GM21723 (cell line): Measurements from ENCODE around the gene ASF1B.
"Not testable (repeated sequence)": the region's sequence is repeated elsewhere in the genome, so short reads cannot be mapped to it uniquely, and the experiment has no call there.

Experiments used
- ATAC-seq: cut with Tn5 transposase; IDR thresholded peaks from one replicate; pipeline ENCODE4 v1.9.1; 2021; ENCODE audit warnings: mild to moderate bottlenecking, moderate library complexity; ENCODE audit not compliant: unreplicated experiment

The ASF1B gene

GRCh38 chr19:14160017-14160703 is 23.8 kb upstream of the ASF1B start:
- no peak for ATAC-seq

DNA sequence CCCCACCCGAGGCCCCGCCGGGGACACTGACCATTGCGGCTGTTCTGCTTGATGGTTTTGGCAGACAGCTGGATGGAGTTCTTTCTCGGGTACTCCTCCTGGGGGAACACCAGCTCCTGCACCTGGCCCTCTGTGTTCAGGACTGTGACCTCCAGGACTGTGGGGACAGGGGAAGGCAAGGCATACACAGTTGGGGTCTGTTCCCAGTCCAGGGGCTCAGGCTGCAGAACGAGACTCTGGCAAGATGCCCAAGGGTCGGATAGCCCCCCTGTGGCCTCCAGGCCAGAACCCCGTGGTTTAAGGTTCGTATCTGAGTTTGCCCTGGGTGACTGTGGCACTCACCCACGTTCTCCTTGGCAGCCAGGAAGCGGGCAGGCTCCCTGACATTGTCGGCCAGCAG is 22.7 kb upstream of the ASF1B start:
- no peak for ATAC-seq

GRCh38 chr19:14158276-14159023 is 22.1 kb upstream of the ASF1B start:
- ATAC-seq: no peak

GRCh38 chr19:14156971-14157717 is 20.8 kb upstream of the ASF1B start:
- ATAC-seq: no peak

- ATAC-seq: no peak
These were observed 19.7 kb upstream of the ASF1B start for GRCh38 chr19:14156122-14156521.

DNA sequence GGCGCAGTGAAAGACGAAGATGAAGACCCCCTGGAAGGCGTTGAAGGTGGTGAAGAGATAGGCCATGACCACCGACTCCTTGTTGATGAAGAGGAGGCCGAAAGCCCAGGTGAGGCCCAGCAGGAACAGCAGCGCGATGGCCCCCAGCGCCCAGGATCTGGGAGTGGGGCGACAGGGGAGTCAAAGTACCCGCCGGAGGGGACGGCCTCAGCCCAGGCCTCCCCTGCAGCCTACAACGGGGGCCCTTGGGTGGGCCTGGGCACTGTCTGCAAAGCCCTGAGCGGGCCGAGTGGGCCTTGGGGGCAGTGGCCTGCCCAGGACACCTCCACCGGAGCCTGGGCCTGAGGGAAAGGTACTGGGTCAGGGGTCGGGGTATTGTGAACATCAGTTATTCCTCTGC is 19.0 kb upstream of the ASF1B start:
- ATAC-seq: no peak

DNA sequence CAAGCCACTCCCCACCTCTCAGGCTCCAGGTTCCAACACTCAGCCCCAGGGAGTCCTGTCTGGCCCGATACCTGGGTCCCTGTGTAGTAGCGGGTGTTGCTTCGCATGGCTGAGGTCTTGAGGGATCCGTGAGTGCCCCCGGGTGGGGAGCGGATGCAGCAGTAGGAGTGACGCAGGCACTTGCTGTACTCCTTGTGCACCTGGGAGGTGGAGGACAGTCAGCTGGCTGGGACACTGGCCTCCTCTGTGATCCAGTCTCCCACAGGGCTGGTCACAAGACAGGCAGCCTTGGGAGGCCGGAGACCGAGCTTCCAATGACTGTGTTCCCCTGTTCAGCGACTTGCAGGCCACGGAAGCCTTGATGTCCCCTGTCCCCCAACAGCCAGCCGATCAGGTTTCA is 16.3 kb upstream of the ASF1B start:
- ATAC-seq: no peak

GRCh38 chr19:14150770-14151661 is 14.6 kb upstream of the ASF1B start:
- no peak for ATAC-seq

DNA sequence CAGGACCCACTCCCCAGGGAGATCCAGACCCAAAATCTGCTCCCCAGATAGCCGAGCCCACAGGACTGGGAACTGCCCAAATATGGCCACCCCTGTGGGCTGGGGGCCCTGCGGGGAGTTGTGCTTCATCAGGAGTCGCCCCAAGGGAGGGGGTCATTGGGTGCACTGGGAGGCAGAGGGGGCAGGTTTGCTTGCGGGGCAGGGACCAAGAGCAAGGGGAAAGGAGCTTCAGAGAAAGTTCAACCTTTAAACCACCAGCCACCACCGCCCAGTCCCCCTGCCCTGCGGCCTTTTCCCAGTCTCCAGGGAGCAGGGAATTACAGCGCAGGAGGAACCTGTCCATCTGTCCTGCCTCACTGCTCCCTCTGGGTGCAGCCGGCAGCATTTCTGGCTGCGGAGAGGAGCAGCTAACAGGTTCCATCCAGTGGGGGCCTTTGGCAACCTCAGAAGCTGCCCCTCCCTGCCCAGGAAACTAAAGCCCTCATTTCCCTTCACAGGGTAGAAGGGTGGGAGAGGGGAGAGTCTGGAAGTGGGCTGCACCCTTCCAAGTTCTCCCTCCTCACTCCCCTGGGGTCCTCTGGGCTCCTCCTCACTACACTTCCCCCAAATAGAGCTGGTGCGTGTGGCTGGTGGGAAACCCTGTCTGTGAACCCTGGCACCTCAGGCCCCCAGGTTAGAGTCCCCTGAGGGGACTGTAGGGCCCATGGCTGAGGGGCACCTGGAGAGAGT is 13.8 kb upstream of the ASF1B start:
- no peak for ATAC-seq

GRCh38 chr19:14149509-14149994 is 13.2 kb upstream of the ASF1B start:
- no peak for ATAC-seq

DNA sequence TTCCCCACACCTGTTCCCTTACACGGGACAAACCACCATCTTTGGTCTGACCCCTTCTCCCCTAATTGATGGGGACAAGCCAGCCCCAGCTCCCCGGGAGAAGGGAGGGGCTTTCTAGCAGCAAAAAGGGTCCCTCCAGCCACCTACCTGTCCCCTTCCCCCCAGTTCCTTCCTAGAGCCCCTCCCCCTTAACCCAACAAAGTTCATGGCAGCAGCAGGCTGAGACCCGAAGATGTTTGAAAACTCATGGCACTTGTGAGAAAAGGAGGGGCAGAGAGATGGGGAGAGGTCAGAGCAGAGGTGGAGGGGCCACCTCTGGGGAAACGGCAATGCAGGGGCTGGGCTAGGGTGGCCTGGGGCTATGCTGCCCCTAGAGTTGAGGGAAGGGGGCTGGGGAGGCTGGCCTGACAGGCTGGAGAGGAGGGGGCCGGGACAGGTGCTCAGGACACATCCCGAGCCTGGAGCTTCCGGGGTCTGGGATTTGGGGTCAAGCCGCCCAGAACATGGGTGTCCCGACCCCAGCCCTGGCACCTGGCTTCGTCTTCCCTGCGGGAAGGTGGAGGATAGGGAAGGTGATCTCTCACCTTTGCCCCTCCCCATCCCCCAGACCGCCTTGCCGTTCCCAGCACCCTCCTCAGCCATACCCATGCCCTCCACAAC is 12.5 kb upstream of the ASF1B start:
- ATAC-seq: no peak

GRCh38 chr19:14147797-14148605 is 11.6 kb upstream of the ASF1B start:
- no peak for ATAC-seq

GRCh38 chr19:14146789-14147216 is 10.4 kb upstream of the ASF1B start:
- ATAC-seq: no peak

DNA sequence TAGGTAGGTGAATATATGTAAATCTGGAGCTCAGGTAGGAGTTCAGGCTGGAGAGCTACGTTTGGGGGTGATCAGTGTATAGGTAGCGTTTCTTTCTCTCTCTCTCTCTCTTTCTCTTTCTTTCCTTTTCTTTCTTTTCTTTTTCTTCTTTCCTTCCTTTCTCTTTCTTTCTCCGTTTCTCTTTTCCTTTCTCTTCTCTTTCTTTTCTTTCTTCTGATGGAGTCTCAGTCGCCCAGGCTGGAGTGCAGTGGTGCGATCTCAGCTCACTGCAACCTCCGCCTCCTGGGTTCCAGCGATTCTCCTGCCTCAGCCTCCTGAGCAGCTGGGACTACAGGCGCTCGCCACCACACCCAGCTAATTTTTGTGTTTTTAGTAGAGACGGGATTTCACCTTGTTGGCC is 9.8 kb upstream of the ASF1B start:
- not testable (repeated sequence) for ATAC-seq

- ATAC-seq: no peak
These were observed 9.0 kb upstream of the ASF1B start for GRCh38 chr19:14145381-14145780.

GRCh38 chr19:14142262-14143190 is 6.1 kb upstream of the ASF1B start:
- ATAC-seq: no peak

- no peak for ATAC-seq
These were observed 4.7 kb upstream of the ASF1B start for GRCh38 chr19:14141041-14141440.

- ATAC-seq: no peak
These were observed 3.6 kb upstream of the ASF1B start for GRCh38 chr19:14139944-14140343.
